ENCODE results near the gene GPR183. TPM values are rescaled to one million over a fixed set of nuclear protein-coding genes. Genes with fewer than 3 reads are reported as not detected.

The GPR183 gene
- total RNA-seq, 1 donor from 2014 or later: 0.70 TPM

DNA sequence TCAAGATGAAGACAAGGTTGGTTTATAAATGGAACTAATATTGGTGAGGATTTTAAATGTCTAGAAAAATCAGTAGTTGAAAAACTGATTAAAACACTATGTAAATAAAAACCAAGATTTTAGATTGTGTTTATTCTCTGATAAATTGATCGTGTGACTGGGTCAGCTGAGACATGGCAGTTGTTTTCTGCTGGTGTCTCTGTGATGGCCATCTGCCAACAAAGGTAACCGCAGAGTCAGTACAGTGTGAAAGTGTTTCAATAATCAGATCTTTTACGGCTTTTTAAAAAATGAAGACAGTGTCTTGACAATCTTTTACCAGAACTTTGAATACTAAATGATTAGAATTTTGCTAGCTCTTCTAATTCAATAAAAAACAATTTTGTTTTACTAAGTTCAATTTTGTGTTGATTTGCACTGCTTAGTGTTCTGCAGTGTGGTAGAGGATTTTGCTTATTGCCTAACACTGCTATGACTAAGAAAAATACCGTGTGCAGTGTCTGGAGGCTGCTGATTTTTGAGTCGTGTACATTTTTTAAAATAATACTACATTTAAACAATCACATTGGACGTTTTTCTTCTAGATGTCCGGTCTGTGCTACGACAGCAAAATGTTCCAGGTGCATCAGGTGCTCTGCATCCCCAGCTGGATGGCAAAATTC is 32.7 kb upstream of the GPR183 start:
- ATAC-seq (peak; percentile 78), DNase-seq (ENCODE audit: low spot score) (peak; percentile 57)

DNA sequence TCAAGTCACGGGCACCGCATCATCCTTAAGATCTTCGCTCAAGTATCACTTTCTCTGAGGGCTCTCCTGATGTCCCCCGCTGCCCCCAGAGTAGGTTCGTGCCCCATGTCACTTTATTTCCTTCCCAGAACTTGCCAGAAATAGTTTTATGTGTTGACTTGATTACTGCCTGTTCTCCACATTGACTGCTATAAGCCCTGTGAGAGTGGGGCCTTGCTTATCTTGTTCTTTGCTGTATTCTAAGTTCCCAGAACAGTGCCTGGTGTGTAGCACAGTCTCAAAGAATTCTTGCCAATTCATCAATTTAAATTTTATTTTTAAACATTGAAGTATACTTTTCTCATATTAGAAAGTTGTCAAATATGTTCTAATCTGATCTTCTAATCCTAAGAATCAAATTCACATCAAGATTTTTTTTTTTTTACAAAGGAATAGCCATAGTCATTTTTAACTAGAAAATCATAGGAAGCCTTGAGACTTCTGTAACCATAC is 32.1 kb upstream of the GPR183 start:
- ATAC-seq (no peak), DNase-seq (ENCODE audit: low spot score) (no peak)

DNA sequence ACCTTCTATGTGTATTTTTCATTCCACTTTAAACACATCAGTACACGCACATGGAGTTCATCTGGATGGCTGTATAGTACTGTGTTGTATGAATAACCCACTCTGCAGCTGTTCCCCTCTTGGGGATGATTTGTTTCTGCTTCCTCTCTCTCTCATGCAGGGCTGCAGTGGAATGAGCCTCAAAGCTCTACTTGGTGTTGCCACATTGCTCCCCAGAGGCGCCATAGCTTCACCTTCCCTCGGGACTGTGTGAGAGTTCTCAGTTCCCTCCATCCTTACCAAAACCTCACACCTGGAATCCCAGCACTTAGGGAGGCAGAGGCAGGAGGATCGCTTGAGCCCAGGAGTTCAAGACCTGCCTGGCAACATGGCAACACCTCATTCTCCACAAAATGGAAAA is 28.4 kb upstream of the GPR183 start:
- DNase-seq (ENCODE audit: low spot score) (no peak), ATAC-seq (no peak)

DNA sequence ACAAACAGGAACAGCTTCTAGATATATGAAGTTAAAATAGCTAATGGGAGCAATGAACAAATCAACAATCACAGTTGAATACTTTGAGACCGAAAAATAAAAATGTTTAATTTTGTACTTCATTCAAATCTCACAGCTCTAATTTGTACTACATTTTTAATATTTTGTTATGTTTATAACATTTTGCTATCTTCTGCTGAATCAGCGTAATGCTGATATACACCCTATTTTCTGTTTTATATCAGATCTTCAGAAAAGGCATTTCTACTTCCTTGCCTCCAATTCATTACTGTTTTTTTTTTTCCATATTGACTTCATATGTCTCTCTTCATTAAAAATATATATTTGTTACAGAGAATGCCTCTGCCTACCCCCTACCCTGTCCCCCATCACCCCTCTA is 27.9 kb upstream of the GPR183 start:
- DNase-seq (ENCODE audit: low spot score) (no peak), ATAC-seq (no peak)

DNA sequence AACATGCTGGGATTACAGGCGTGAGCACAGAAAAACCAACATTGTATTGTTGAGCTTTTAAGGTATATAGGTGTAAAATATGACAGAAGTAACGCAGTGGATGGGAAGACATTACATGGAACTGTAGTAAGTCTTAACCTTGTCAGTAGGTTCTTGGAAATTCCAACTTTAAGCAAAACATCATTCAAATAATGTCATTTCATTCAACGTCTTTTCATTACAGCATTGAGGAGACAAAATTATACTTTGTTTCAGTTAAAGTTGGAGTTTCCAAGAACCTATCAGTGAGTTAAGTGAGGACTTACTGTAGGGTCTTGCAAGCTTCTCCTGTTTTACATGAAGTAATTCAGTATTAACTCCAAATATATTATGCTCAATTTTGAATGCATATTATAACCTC is 27.0 kb upstream of the GPR183 start:
- DNase-seq (ENCODE audit: low spot score) (no peak), ATAC-seq (no peak)

DNA sequence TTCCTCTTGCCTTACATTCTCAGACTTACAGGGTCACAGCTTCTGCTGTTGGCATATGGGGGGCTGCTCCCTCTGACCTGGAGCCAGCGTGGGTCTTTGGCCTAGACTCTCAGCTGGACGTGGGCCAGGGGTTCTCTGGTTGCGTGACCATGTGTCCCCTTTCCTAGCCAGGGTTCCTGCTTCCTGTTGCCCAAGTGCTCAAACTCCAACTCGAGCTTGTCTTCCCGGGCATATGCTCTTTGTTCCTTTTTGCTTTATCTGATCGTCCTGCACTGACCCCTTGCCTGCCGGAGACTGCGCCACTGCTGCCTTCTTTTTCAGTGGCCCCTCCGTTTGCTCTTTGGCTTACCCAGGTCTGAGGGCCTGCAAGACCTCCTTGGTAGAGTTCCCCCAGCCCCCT is 25.3 kb upstream of the GPR183 start:
- ATAC-seq (peak; percentile 83), DNase-seq (ENCODE audit: low spot score) (peak; percentile 55)

DNA sequence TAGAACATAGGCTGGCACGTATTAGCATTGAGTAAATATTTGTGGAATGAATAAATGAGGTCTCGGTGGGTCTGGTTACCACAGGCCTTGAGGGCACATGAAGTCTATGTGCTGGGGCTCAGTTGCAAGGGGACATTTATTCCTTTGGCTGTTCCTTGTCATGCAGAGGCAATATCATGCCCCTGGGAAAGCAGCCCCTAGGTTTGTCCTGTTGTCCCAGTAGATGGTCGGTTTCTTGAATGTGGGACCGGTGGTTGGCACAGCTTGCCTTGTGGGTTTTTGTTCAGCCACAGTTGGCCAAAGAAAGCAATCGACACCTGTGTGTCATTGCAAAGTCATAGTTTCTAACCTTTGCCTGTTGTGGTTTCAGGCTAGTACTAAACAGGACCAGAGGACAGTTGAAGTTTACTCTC is 24.7 kb upstream of the GPR183 start:
- DNase-seq (ENCODE audit: low spot score) (no peak), ATAC-seq (peak; percentile 76)

DNA sequence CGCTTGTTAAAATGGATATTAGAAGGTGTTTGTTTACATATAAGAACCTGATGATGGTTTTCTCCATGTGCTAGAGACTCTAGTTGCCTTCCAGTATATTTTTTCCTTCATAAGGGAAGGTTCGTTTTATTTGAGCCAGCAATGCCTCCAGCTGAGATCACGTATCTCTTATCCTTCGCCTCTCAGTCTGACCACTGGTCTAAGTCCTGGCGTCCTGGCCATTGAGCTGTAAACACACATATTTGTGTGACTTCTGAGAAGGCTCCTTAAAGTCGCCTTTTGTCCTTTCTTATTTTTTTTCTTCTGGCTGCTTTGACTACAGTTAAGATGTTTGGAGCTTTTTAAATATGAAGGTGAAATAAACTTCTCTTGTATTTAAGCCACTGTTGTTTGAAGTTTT is 23.7 kb upstream of the GPR183 start:
- no peak for DNase-seq (ENCODE audit: low spot score)
- no peak for ATAC-seq

DNA sequence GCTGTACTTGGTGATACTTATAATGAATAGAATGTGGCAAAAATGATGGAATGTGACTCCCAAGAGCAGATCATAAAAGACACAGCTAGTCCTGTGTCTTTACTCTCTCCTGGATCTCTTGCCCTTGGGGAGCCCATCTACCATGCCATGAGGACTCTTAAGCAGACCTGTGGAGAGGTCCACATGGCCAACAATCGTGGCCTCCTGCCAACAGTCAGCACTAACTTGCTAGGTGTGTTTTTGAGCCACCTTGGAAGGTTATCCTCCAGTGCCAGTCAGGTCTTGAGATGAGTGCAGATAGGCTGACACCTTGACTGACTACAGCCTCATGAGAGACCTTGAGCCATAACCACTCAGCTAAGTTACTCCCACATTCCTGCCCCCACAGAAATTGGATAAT is 22.3 kb upstream of the GPR183 start:
- DNase-seq (ENCODE audit: low spot score): no peak
- ATAC-seq: no peak

DNA sequence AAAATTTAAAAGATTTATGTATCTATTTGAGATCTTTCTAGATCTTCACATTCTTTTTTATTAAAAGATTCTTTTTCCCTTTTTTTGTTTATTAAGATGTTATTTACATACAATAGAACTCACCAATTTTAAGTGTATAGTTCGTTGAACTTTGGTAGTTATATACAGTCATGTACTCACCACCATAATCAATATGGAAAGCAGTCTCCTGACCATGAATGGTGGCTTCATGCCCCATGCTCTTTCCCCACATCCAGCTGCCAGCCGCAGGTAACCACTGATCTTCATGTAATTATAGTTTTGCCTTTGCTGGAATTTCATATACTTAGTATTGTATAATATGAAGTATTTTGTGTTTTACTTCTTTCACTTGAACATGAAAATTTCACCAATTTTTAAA is 20.6 kb upstream of the GPR183 start:
- DNase-seq (ENCODE audit: low spot score) (no peak), ATAC-seq (no peak)

DNA sequence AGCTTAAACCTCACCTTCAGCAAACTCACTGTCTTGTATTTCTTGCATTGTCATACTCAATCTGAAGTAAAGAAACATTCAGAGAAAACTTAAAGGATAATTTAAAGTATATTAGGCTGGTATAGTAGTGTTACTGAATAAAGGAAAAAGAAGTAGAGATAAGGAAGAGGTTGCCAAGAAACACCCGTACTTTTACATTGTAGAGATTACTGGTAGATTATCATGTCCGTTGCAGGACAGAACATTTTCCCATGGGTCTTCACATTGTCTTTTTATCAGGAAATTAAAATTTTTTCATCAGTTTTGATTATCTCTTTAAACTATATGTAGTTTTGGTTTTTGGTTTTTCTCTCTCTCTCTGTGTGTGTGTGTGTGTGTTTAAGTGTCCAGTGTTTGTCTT is 19.9 kb upstream of the GPR183 start:
- ATAC-seq (no peak), DNase-seq (ENCODE audit: low spot score) (no peak)

DNA sequence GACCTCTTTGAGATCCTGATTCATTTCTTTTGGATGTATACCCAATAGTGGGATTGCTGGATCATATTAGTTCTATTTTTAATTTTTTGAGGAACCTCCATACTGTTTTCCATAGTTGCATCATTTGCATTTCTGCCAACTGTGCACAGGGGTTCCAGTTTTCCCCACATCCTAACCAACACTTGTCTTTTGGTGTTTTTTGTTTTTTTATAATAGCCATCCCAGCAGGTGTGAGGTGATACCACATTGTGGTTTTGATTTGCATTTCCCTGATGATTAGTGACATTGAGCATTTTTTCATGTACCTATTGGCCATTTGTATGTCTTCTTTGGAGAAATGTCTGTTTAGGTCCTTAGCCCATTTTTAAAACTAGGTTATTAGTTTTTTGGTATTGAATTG is 18.8 kb upstream of the GPR183 start:
- DNase-seq (ENCODE audit: low spot score): no peak
- no peak for ATAC-seq

DNA sequence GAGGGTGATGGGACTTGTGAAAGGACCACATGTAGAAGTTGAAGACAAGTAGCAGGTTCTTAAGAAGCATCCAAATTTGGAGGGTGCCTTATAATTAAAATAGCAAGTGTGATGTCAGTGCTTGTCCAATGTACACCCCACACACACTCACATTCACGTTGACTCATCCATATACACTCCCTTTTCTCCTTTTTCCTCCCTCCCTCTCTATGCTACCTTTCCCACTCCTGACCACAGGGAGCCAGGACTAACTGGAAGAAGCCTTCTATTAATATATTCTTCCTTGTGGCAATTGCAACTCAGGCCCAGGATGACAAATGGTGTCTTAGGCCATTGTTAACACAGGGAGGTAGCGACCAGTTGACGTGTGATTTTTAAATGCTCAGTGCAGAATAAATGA is 16.3 kb upstream of the GPR183 start:
- DNase-seq (ENCODE audit: low spot score) (no peak), ATAC-seq (no peak)

DNA sequence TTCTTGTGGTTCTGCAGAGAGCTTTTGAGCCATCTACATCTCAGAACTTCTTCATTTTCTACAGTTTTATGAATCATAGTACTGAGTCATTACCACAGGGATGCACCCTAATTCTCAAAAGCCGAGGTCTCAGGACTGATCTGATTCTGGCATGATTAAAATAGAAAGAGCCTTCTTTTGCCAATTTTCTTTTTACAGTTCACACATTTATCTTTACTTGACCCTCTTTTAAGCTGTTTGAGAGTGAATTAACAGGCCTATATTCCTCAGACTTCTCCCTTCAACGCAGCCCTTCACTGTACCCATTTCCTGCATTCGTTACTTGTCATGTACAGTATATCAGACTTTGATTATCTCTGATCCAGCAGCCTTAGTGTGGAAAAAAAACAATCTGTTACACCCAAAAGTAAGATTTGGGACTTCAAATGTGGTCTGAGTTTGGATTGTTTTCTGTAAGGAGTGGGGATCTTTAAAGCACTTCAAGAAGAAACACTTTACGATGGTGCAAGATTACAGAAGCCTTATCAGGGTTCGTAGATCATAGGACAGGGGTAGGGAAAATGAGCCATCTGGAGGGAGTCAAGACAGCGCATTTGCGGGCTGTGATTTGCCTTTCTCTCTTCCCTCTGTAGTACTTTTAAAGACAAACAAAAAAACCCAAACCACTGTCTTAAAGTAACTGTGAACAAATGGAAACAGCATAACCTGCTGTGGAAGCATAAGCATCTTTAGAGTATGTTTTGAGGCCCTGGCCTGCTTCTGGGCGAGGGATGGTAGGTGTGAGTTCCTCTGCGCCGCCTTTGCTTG is 15.3 kb upstream of the GPR183 start:
- ATAC-seq: no peak
- DNase-seq (ENCODE audit: low spot score): no peak

DNA sequence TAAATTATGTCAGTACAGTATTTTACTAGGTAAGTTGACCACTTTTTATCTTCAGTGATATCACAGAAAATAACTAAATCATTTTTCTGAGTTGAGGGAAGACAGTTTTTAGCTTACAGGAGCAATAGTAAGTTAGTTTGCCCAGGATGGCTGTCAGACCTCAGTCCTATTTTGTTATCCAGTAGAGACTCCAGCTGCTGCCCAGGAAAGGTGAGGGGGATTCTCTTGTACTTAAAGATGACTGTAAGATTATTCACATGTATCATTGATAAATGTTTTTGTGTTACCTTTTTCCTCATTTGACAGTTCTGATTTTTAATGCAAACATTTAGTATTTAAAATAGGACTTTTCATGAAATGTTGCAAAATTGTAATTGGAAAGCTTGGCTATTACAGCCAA is 14.5 kb upstream of the GPR183 start:
- DNase-seq (ENCODE audit: low spot score) (no peak), ATAC-seq (no peak)

DNA sequence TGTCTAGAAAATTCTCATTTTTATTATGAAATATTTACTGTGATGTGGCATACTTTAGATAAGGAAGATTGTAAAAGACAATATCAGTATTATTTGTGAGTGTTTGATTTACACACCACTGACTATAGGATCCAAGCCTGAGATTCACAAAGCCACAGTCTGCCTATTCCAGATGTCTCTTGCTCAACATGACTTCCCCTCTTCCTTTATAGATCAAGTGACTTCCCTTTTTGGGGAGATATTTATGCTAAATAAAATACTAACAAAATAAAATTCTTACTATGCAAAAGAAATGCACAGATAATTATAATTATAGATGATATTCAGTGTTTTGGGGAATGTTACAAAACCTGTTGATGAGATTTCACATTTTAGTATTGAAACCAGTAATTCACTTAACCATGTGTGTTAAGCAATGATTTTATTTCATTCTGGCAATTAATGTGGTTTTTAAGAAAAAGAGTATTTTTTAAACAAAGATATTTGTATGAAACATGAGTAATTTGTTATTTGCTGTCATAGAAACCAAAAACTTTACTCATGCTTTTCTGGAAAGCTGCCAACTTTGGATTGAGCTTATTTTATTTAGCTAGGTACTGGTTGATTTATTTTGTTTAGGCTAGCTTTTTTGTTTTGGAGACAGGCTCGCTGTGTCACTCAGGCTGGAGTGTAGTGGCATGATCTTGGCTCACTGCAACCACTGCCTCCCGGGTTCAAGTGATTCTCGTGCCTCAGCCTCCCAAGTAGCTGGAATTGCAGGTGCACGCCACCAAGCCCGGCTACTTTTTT is 13.7 kb upstream of the GPR183 start:
- ATAC-seq (no peak), DNase-seq (ENCODE audit: low spot score) (no peak)

DNA sequence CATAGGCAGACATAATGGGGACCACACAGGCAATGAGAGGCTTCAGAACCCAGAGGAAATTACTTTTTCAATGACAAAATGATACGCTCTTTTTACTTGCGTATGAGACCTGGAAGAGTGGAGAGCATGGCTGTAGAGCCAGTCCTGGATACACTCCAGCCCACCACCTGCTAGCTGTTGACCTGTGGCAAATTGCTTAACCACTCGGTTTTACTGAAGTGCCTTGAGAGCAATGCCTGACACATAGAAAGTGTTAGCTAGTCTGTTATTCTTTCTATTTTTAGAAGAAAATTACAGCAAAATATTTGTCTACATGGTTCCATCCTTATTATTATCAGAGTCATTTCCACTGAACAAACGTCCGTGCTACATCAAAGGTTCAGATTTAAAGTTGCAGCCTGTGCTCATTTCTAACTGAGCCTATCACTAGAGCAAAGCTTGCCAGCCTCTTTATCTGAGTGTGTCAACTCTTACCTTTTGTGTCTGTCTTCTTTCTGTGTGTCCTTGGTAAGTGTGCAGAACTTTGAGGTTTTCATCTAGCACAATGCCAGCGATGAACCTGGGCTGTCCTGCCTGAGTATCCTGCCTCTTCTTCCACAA is 9.6 kb upstream of the GPR183 start:
- no peak for DNase-seq (ENCODE audit: low spot score)
- ATAC-seq: peak; percentile 69

DNA sequence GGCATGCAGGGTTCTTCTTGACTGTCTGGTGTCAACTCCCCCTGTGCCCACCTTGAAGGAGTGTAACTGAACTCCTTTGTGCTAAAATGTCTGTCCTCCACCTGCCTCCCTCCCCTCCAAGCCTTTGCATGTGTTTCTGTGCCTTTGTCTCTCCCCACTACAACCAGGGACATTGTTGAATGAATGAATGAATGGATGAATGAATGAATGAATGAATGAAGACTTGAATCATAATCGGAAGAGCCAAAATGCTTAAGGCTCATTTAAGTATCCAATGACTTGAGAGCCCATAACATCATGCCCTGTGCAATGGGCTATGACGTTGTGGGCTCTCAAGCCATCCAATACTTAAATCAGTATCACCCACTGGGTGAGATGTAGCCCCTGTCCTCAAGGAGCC is 9.0 kb upstream of the GPR183 start:
- ATAC-seq (no peak), DNase-seq (ENCODE audit: low spot score) (no peak)

DNA sequence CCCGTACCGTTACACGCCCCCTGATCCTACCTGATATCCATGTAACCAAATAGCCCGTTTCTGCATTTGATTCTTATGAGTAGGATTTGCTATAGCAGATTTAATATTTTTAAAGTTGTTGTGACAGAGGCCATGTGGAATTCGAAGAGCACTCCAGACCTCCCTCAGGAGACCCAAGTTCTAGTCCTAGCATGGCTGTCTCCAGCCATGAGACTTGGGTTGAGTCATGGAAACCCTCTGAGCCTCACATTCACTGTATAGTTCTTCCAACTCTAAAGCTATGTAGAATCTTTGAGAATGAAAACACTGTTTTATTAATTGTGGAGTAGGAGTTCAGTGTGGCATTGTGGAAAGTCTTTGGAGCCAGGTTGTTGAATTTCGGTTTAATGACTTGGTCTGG is 8.0 kb upstream of the GPR183 start:
- ATAC-seq (no peak), DNase-seq (ENCODE audit: low spot score) (no peak)

DNA sequence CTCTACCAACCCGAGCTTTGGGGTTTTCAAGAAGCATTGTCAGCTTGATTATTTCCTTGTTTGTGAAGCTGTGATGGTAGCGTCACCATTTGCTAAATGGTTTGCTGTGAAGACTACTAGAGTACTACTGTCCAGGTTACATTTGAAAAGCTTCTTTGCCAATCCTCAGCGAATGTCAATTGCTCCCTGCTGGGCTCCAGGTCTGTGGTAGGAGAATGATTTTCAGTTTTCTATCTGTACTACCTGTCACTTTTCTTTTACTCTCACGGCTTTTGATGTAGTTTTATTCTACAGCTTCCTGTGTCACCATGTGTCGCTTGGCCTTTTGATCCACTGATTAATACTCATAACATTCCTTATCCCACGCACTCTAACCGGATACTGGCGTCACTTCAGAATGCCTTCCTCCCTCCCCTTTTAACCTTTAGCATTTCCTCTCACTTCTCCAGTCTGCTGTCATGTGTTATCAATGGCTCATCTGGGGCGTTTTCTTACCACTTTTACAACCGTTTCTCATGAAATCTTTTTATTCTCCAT is 7.5 kb upstream of the GPR183 start:
- no peak for DNase-seq (ENCODE audit: low spot score)
- no peak for ATAC-seq

DNA sequence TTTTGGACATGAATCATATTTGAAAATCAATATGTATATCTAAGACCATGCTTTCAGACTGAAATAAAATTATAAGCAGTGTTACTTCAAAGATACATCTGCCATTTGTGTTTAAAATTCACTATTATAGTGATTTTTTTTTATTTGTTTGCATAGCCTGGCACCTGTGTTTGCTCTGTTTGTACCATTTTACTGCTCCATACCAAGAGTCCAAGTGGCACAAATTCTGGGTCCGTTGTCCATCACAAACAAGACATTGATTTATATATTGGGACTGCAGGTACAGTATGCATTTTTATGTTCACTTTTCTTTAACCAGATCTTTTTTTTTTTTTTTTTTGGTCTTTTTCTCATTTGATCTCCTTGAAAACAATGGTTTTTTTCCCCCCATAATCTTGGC is 6.7 kb upstream of the GPR183 start:
- DNase-seq (ENCODE audit: low spot score) (no peak), ATAC-seq (peak; percentile 63)

Data from left lobe of liver (tissue), 2 donors.